ELF-1 (cell line): ENCODE results near the gene ITPR1.

ENCODE experiments used
- DNase-seq: peaks from one replicate; pipeline ENCODE4 v3.0.0-alpha.2; 2016; ENCODE audit warnings: low read depth, low spot score

The ITPR1 gene

GRCh38 chr3:4888913-4889846 is 396.0 kb downstream of the ITPR1 start:
- no peak for DNase-seq

- DNase-seq = no peak
Measured at GRCh38 chr3:4889896-4890295, 396.7 kb downstream of the ITPR1 start.

- DNase-seq = no peak
Measured at GRCh38 chr3:4894891-4895530, 401.9 kb downstream of the ITPR1 start.

- DNase-seq = no peak
Measured at GRCh38 chr3:4895838-4896237, 402.7 kb downstream of the ITPR1 start.
